ENCODE results near the gene C1QTNF12.

- TF ChIP-seq CTCF (IDR thresholded peaks at IDR 0.05): no peak
- no peak for TF ChIP-seq POLR2A (IDR thresholded peaks at IDR 0.05)
These were observed 40.6 kb downstream of the C1QTNF12 start for GRCh38 chr1:1205769-1206375.
